GM15510 (cell line): Measurements from ENCODE around the gene TINAG.

Source experiments
- POLR2A ChIP-seq: IDR thresholded peaks from 3 replicates; pipeline ENCODE4 v1.6.1; 2011; ENCODE audit warnings: borderline replicate concordance; ENCODE audit not compliant: insufficient read length; ENCODE audit errors: extremely low read depth

Gene TINAG, protein sequence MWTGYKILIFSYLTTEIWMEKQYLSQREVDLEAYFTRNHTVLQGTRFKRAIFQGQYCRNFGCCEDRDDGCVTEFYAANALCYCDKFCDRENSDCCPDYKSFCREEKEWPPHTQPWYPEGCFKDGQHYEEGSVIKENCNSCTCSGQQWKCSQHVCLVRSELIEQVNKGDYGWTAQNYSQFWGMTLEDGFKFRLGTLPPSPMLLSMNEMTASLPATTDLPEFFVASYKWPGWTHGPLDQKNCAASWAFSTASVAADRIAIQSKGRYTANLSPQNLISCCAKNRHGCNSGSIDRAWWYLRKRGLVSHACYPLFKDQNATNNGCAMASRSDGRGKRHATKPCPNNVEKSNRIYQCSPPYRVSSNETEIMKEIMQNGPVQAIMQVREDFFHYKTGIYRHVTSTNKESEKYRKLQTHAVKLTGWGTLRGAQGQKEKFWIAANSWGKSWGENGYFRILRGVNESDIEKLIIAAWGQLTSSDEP

DNA sequence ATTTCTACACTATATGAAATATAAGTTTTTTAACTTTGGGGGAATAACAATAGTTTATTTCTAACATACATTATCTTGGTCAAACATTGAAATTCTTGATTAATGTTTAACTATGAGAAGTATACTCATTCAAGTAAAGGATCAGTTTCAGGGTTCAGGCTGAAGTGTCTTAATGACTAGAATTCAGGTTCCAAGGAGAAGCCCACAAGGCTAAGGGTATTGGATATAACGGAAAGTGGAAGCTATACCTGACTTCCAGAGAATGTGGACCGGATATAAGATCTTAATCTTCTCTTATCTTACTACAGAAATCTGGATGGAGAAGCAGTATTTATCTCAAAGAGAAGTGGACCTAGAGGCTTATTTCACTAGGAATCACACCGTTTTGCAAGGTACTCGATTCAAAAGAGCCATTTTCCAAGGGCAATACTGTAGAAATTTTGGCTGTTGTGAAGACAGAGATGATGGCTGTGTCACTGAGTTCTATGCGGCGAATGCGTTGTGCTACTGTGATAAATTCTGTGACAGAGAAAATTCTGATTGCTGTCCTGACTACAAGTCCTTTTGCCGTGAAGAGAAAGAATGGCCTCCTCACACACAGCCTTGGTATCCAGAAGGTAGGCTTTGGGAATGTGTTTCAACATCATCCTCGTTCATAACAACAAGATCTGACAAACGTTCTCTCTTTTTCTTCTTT lies at the start of gene TINAG:
TINAG (plus strand) TSS at position 153 of the 697 bp plus-strand sequence; CDS start at position 263, 110 bp downstream.
- TF ChIP-seq POLR2A = no peak

DNA sequence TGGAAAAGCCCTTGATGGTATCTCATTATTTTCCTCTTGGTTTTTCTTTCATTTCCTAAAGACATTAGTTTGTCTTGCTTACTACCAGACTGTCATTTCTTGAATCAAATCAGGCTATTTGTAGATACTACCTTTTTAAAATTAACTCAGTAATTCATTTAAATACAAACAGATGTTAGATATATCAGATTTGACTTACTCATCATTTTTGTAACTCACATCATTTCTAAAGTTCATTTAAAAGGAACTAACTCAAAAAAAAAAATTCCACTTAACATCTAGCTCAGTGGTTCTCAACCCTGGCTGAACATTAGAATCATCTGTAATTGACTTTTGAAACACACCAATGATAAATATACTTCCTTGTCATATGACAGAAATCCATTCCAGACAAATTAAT lies 48.2 kb upstream of the TINAG start:
- no peak for TF ChIP-seq POLR2A

DNA sequence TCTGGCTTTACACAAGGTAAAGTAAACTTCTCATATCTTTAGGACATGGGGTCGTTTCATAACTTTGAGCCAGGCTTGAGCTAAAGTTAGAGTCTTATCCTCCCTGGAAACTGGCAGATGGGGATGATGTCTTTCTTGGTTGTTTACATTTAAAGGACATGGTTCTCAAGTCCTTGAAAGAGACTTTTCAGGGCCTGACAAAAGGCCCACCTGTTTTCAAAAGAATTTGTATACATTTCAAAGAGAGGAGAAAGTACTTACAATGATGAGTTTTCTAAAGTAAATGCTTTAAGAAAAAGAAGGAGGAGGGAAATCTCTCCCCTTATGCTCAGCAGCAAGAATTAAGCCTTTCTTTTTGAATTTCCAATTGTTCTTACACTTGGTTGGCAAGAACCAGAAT lies 45.7 kb upstream of the TINAG start:
- TF ChIP-seq POLR2A = no peak

DNA sequence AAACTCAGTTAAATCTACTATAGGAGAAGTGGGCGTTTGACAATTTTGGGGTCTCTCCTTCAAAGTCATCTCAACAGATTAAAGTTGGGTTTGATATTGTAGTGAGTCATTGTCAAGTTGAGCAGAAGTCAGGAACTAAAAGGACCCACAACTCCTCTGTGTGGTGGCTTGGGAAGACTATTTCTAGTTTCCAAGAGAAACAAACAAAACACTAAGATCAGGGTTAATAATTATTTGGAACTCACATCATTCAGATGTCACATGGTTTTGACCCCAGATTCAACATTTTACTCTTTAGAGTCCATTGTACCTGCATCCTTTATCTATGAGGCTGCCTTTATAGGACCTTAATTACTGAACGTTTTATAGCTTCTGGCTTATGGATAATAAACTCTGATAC lies 45.3 kb upstream of the TINAG start:
- TF ChIP-seq POLR2A = no peak

DNA sequence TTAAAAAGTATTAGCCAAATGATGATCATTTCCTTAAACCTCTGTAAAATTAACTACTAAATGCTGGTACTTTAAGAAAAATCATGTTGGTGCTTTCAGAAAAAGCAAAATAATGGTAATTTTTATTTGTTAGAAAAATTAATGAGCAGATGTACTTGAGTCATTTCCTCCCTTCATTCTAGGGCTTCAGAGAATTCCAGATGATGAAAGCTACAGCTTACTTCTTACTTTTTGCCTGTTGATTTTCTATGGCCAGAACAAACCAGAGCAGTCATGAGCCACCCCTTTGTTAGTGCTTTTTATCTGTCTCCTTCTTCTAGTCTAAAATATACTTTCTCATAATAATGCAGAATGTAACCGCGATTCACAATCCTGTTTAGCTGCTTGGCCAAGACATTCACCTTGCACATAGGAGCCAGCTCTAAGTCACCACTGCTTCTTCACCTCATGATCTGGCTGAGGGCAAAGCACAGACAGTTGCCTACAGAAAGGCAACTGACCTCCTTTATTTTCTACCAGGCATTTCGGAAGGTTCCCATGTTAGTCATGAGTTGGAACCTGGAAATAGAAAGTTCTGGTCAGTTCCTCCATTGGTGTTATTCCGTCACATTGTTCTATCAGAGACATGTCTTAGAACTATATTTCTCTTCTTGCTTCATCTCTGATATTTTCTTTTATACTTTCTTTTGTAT lies 43.5 kb upstream of the TINAG start:
- TF ChIP-seq POLR2A = no peak

DNA sequence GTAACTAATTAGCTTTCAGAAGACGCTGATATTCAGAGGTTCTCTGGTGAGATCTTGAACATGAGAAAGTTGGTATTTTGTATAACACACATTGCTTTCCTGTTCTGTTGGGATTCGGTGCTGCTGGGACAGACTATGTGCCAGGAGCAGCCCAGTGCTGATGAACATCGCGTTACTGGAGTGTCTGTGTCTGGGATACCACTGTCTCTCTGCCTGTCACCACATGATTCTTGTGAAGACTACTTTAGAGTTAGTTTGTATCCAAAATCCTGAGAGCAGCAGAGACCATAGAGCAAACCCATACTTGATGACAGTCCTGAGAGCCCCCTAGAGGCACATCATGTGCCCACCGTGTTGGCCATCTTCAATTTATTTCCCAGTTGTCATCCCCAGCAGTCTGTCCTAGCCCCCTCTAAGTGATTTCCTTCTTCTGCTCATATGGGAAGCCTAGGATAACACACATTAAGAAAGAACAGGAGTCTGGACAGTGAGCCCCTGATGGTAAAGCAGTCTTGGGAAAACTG lies 41.8 kb upstream of the TINAG start:
- TF ChIP-seq POLR2A = no peak

DNA sequence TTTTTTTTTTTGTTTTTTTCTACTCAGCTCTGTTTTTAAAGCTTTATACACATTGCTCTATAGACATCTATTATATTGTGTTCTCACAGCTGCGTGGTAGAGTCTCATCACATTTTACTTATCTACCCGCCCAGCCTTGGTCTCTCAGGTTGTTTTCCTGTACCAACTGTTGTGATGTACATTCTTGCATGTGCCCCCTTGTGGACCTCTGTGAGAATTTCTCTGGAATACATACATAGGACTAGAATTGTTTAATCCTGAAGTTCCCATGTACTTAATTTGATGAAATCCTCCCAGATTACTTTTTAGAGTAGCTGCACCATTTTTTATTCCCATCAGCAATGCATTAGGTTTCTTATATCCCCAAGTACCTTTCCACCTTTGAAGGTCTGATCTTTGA lies 40.4 kb upstream of the TINAG start:
- TF ChIP-seq POLR2A = no peak

DNA sequence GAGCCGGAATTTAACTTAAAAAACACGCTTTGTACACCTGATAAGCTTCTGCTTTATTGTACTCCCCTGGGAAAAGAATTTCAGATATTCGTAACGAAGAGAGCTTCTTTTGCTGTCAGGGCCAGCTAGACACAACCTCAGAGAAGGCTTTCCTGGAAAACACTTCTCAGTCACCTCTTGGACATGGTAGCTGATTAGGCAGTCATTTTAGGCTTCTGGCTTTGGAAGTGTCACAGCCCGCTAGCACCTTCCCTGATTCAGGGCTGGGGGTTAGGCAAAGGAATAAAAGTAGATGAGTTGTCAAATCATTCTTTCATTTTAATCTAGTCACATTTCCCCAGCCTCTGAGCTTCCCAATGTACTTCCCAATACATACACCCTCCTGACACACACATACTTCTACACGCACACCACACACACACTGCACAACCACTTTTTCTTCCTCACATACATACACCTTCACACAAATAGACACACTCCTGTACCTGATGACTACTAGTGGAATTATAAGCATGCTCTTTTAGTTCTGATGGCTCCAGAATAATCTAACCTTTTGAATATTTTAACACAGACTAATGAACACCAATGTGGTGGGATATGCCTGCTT lies 34.9 kb upstream of the TINAG start:
- TF ChIP-seq POLR2A = no peak

DNA sequence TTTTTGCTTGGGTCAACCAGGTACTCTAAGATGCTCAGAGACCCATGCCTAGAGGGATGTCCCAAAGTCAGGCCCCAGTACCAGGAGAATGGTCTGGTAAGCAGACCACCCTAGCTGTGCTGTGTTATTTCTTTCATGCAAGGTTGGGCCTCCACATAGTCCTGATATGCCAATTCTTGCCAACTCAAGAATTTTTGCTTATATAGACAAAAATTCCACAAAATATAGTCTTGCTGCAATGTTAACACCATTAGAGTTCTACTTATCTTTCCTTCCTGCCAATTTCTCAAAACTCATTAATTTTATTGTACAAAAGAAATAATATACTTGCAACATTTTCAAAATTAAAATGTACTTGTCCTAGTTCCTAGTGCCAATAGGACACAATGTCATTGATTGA lies 33.9 kb upstream of the TINAG start:
- no peak for TF ChIP-seq POLR2A

DNA sequence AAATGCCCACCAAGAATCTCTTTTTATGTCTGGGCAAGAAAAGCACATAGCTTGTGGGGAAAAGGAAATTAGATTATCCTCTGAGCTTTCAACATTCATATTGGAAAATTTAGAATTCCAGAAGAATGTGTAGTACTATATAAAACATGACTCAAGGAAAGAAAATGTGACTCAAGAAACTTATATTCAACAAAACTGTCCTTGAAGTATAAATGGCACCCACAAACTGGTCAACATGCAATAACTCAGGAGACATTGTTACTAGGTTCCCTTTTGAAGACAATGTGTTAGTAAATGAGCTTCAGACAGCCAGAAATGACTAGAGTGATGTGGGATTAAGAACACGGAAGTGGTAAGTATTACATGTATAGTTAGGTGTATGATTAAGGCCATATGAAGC lies 26.1 kb upstream of the TINAG start:
- no peak for TF ChIP-seq POLR2A

DNA sequence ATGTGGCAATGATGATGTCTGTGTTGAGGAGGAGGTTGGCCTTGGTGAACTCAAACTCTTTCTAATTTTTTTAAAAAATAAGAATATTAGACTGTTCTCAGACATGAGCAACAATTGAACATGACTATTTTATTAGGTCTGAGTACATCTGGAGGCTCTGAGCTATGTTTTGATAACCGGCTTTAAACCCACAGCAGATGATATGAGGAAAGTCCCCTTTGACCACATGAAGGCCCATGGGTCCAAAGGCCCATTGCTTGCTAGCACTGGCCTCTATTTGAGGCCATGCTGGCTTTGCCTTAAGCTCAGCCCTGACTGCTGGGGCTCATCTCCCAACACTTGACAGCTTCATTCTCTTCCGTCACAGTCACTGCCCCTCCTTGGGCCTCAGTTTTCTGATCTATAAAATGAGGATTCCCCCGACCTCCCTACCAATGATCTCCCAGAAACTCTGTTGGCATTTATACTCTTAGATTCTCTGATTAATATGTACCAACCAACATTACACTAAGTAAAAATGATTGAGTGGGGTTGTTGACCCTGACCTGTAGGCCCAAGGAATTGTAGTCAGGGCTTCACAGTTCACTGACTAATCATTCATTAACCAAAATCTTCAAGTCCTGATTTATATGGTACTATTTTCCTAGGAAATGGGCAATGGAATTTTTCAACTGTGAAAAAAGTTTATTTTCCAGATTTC lies 23.9 kb upstream of the TINAG start:
- no peak for TF ChIP-seq POLR2A

DNA sequence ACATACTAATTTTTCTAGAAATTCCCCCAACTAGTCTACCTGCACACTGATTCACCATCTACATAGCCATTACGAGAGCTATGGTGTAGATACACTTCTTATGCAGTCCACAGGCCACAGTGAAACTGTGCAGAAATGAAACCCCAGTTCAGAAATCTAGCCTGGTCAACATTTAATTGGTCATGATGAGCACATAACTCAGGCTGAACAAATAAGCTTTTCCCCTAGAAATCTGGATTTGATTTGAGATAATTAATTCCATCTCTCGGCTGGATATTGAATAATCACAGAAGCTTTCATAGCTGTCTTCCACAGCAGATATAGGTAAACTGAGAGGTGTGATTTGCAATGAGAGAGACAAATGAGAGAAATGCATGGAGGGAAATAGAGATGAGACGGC lies 22.6 kb upstream of the TINAG start:
- TF ChIP-seq POLR2A = no peak

DNA sequence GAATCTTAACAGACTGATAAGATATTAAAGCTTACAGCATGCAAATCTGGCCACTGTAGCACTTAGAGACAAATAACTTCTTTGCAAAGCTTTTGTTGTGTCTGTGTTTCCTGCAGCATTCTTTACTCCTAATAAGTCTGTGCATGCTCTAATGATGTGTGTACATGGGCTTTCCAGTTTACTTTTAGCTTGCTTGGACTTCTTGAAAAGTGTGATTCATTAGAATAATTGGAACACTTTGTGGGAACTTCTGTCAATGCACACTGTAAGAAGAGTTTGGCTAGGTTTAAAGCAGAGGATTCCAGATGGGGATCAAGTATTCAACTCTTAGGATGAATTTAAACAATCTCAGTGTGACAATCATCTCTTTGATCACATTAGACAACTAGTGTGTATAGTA lies 22.1 kb upstream of the TINAG start:
- no peak for TF ChIP-seq POLR2A

DNA sequence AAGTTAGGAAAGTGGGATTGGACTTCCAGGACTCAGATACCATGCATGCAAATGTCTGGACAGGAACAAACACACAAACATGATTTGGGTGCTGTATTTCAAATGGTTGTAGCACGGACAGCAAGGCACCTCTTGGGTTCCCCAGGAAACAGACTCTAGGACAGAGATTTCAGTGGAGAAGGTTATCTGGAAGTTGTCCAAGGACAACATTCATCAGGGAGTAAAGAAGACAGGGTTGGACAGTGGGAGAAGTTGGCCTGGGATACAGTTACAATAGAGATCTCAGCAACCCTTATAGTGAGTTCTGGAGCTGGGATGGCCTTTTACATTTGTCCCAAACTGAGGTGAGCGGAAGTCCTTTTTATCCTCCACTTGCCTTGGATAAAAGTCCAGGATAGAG lies 19.8 kb upstream of the TINAG start:
- no peak for TF ChIP-seq POLR2A
